DND-41 (cell line): ENCODE measurements around the gene GID8.

Experiments
- EZH2 ChIP-seq: IDR thresholded peaks from 3 replicates; pipeline ENCODE4 v1.6.1; 2012; ENCODE audit warnings: borderline replicate concordance, low read depth, mild to moderate bottlenecking, moderate library complexity, low read length, inconsistent platforms; ENCODE audit not compliant: severe bottlenecking
- TF ChIP-seq, protein P1 (sequence below): IDR thresholded peaks from 2 replicates; pipeline ENCODE4 v1.5.1; 2012; ENCODE audit warnings: borderline replicate concordance, low read length, moderate library complexity, mild to moderate bottlenecking; ENCODE audit not compliant: poor library complexity, severe bottlenecking; ENCODE audit errors: extremely low read depth

DNA sequence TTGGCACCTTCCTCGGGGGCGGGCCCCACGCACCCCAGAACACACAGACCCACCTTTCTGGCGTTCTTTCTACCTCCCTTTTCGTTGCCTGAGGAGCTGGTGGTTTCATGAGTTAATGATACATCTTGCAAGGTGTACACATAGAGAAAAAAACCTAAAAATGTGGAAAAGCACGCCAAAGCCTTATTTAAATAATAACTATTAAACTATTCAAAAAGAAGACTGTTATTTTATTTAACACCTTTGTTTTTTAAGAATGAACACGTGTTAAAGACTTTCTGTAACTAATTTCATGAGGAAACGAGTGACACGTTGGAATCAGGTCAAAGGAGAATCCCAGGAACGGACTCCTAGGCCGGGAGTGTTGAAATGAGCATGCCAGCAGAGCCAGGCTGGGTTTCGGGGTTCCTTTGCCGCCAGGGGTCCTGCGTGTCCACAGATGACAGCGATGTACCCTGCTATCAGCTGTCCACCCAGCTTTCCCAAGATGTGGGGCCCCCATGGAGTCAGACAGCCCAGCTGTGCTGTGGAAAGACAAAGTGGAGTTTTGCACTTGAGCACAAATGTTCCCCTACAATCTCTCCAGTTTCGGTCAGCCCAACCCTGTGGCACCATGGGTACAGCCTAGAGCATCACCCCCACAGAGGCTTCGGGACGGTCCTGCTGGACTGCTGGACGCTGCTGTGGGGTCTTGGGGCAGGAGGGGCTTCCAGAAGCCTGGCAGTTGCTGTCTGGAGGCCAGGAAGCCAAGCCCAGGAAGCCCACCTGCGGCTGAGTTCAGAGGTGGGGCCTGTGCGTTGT is 30.6 kb downstream of the GID8 start:
- TF ChIP-seq, protein P1, sequence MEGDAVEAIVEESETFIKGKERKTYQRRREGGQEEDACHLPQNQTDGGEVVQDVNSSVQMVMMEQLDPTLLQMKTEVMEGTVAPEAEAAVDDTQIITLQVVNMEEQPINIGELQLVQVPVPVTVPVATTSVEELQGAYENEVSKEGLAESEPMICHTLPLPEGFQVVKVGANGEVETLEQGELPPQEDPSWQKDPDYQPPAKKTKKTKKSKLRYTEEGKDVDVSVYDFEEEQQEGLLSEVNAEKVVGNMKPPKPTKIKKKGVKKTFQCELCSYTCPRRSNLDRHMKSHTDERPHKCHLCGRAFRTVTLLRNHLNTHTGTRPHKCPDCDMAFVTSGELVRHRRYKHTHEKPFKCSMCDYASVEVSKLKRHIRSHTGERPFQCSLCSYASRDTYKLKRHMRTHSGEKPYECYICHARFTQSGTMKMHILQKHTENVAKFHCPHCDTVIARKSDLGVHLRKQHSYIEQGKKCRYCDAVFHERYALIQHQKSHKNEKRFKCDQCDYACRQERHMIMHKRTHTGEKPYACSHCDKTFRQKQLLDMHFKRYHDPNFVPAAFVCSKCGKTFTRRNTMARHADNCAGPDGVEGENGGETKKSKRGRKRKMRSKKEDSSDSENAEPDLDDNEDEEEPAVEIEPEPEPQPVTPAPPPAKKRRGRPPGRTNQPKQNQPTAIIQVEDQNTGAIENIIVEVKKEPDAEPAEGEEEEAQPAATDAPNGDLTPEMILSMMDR: no peak
- no peak for TF ChIP-seq EZH2
